ENCODE results near the gene DHX40. TPM values are rescaled to one million over a fixed set of nuclear protein-coding genes. Genes with fewer than 3 reads are reported as not detected.

The DHX40 gene
- total RNA-seq, 3 donors from 2014 or later (not counting 1 experiment from before 2014, with no cell fraction given) = 43.0 to 47.4 (median 46.6) TPM

GRCh38 chr17:59611503-59611902 lies 46.1 kb downstream of the DHX40 start:
- intact Hi-C loops (cut with micrococcal nuclease) = no loop called here
- no peak for ATAC-seq

GRCh38 chr17:59616253-59616920 lies 51.0 kb downstream of the DHX40 start:
- intact Hi-C loops (cut with micrococcal nuclease) = no loop called here
- H3K4me3 ChIP-seq (ENCODE audit: low read length) = no peak overlapping the region
- peak overlapping the region; percentile 21 for H3K4me3 Mint-ChIP-seq
- no peak overlapping the region for H3K27ac Mint-ChIP-seq
- no peaks in the 10 kb centered on the region for H3K36me3 ChIP-seq (ENCODE audit: control insufficient read depth, insufficient read depth, low read length)
- no peaks in the 10 kb centered on the region for H3K9me3 ChIP-seq (ENCODE audit: control insufficient read depth, insufficient read depth, low read length)
- DNase-seq (no peak), ATAC-seq (no peak)
- no peaks in the 10 kb centered on the region for H3K9me3 Mint-ChIP-seq
- no peak overlapping the region for H3K27ac ChIP-seq (ENCODE audit: low read length)
- no peak for TF ChIP-seq CTCF (IDR thresholded peaks at IDR 0.05)
- peaks cover 25 to 28% of the 10 kb centered on the region in 2 donors for H3K4me1 Mint-ChIP-seq
- WGBS (ENCODE audit: insufficient coverage) = 98% methylated on average over 7 of the region's 7 CpGs
- no peaks in the 10 kb centered on the region for H3K27me3 ChIP-seq (ENCODE audit: control insufficient read depth, insufficient read depth, low read length)
- no peaks in the 10 kb centered on the region for H3K36me3 Mint-ChIP-seq
- no peaks in the 10 kb centered on the region for H3K27me3 Mint-ChIP-seq (ENCODE audit: low read depth in 2 of 2)
- peaks cover 13% of the 10 kb centered on the region for H3K4me1 ChIP-seq (ENCODE audit: control insufficient read depth, insufficient read depth, low read length)

More at GRCh38 chr17:59611503-59611902, 46.1 kb downstream of the DHX40 start:
- no peak overlapping the region for H3K4me3 ChIP-seq (ENCODE audit: low read length)
- H3K4me1 ChIP-seq (ENCODE audit: control insufficient read depth, insufficient read depth, low read length) = no peaks in the 10 kb centered on the region
- H3K4me1 Mint-ChIP-seq = no peaks in the 10 kb centered on the region
- peaks cover 14% of the 10 kb centered on the region for H3K36me3 ChIP-seq (ENCODE audit: control insufficient read depth, insufficient read depth, low read length)
- no peaks in the 10 kb centered on the region for H3K36me3 Mint-ChIP-seq
- no peak overlapping the region for H3K27ac Mint-ChIP-seq
- H3K27ac ChIP-seq (ENCODE audit: low read length) = no peak overlapping the region
- H3K27me3 Mint-ChIP-seq (ENCODE audit: low read depth in 2 of 2) = no peaks in the 10 kb centered on the region
- DNase-seq = no peak
- H3K9me3 Mint-ChIP-seq = no peaks in the 10 kb centered on the region
- no peak for TF ChIP-seq CTCF (IDR thresholded peaks at IDR 0.05)
- H3K4me3 Mint-ChIP-seq = no peak overlapping the region
- no peaks in the 10 kb centered on the region for H3K9me3 ChIP-seq (ENCODE audit: control insufficient read depth, insufficient read depth, low read length)
- H3K27me3 ChIP-seq (ENCODE audit: control insufficient read depth, insufficient read depth, low read length) = no peaks in the 10 kb centered on the region

- ATAC-seq (no peak), DNase-seq (no peak)
- no peaks in the 10 kb centered on the region for H3K9me3 ChIP-seq (ENCODE audit: control insufficient read depth, insufficient read depth, low read length)
- H3K36me3 ChIP-seq (ENCODE audit: control insufficient read depth, insufficient read depth, low read length) = no peaks in the 10 kb centered on the region
- H3K27me3 ChIP-seq (ENCODE audit: control insufficient read depth, insufficient read depth, low read length) = no peaks in the 10 kb centered on the region
- no peak overlapping the region for H3K4me3 ChIP-seq (ENCODE audit: low read length)
- Mint-ChIP-seq H3K27ac (peak overlapping the region; percentile 94 to 100), H3K9me3 (no peaks in the 10 kb centered on the region), H3K27me3 (ENCODE audit: low read depth in 2 of 2) (no peaks in the 10 kb centered on the region), H3K36me3 (no peaks in the 10 kb centered on the region), H3K4me3 (no peak overlapping the region), H3K4me1 (peaks cover 30 to 36% of the 10 kb centered on the region in 2 donors)
- H3K4me1 ChIP-seq (ENCODE audit: control insufficient read depth, insufficient read depth, low read length) = peaks cover 13% of the 10 kb centered on the region
- H3K27ac ChIP-seq (ENCODE audit: low read length) = no peak overlapping the region
- 100% methylated on average over 1 of the region's 1 CpG for WGBS (ENCODE audit: insufficient coverage)
- intact Hi-C loops (cut with micrococcal nuclease) = no loop called here
- no peak for TF ChIP-seq CTCF (IDR thresholded peaks at IDR 0.05)
Measured at GRCh38 chr17:59617156-59617732, 51.8 kb downstream of the DHX40 start.

GRCh38 chr17:59619035-59619297 lies 53.6 kb downstream of the DHX40 start:
- Mint-ChIP-seq H3K27me3 (ENCODE audit: low read depth in 2 of 2) (no peaks in the 10 kb centered on the region), H3K36me3 (no peaks in the 10 kb centered on the region), H3K9me3 (no peaks in the 10 kb centered on the region), H3K4me1 (peaks cover 43 to 49% of the 10 kb centered on the region in 2 donors), H3K27ac (peak overlapping the region; percentile 94 to 100), H3K4me3 (peak overlapping the region; percentile 93)
- WGBS (ENCODE audit: insufficient coverage) = under 1% methylated on average over 11 of the region's 11 CpGs
- Histone ChIP-seq H3K36me3 (ENCODE audit: control insufficient read depth, insufficient read depth, low read length) (no peaks in the 10 kb centered on the region), H3K4me3 (ENCODE audit: low read length) (peak overlapping the region; percentile 100), H3K27ac (ENCODE audit: low read length) (peak overlapping the region; percentile 98), H3K4me1 (ENCODE audit: control insufficient read depth, insufficient read depth, low read length) (peaks cover 13% of the 10 kb centered on the region), H3K9me3 (ENCODE audit: control insufficient read depth, insufficient read depth, low read length) (no peaks in the 10 kb centered on the region), H3K27me3 (ENCODE audit: control insufficient read depth, insufficient read depth, low read length) (no peaks in the 10 kb centered on the region)
- ATAC-seq = no peak
- no peak for TF ChIP-seq CTCF (IDR thresholded peaks at IDR 0.05)
- intact Hi-C loops (cut with micrococcal nuclease) = loop anchor here (1.0 to 2.0 kb wide), 3 partner anchors 24 to 274 kb away; partner anchors contain the start of genes DHX40, RPS6KB1 and TUBD1
- DNase-seq = no peak

Measured in natural killer cell (primary cell).